GM19351 (cell line): Measurements from ENCODE around the gene KBTBD13.
"Not testable (repeated sequence)": the region's sequence is repeated elsewhere in the genome, so short reads cannot be mapped to it uniquely, and the experiment has no call there.

ENCODE experiments used
- ATAC-seq: cut with Tn5 transposase; IDR thresholded peaks from one replicate; pipeline ENCODE4 v1.9.1; 2021; ENCODE audit warnings: mild to moderate bottlenecking, moderate library complexity; ENCODE audit not compliant: unreplicated experiment

Gene KBTBD13

GRCh38 chr15:65069179-65069578 is 7.4 kb upstream of the KBTBD13 start:
- ATAC-seq: no peak

- no peak for ATAC-seq
Observed at GRCh38 chr15:65069779-65070546, 6.6 kb upstream of the KBTBD13 start.

- no peak for ATAC-seq
Observed at GRCh38 chr15:65071381-65071811, 5.2 kb upstream of the KBTBD13 start.

GRCh38 chr15:65072027-65072426 is 4.5 kb upstream of the KBTBD13 start:
- ATAC-seq: no peak

- ATAC-seq: no peak
Observed at GRCh38 chr15:65072617-65073016, 3.9 kb upstream of the KBTBD13 start.

GRCh38 chr15:65074946-65075345 is 1.6 kb upstream of the KBTBD13 start:
- ATAC-seq: not testable (repeated sequence)

GRCh38 chr15:65075607-65076395 is 745 bp upstream of the KBTBD13 start:
- not testable (repeated sequence) for ATAC-seq

GRCh38 chr15:65077291-65077980 is 890 bp downstream of the KBTBD13 start:
- ATAC-seq: no peak

GRCh38 chr15:65077981-65078352 is 1.4 kb downstream of the KBTBD13 start:
- ATAC-seq: no peak

- ATAC-seq: no peak
Observed at GRCh38 chr15:65079580-65079979, 3.0 kb downstream of the KBTBD13 start.

GRCh38 chr15:65081270-65081669 is 4.7 kb downstream of the KBTBD13 start:
- ATAC-seq: no peak

GRCh38 chr15:65081758-65082157 is 5.2 kb downstream of the KBTBD13 start:
- ATAC-seq: no peak

- ATAC-seq: no peak
Observed at GRCh38 chr15:65082303-65082953, 5.9 kb downstream of the KBTBD13 start.

- ATAC-seq: no peak
Observed at GRCh38 chr15:65083262-65083701, 6.7 kb downstream of the KBTBD13 start.

- no peak for ATAC-seq
Observed at GRCh38 chr15:65084500-65085206, 8.1 kb downstream of the KBTBD13 start.

- no peak for ATAC-seq
Observed at GRCh38 chr15:65085207-65085753, 8.7 kb downstream of the KBTBD13 start.

- no peak for ATAC-seq
Observed at GRCh38 chr15:65085990-65086679, 9.6 kb downstream of the KBTBD13 start.

- ATAC-seq: no peak
Observed at GRCh38 chr15:65086680-65087111, 10.2 kb downstream of the KBTBD13 start.

GRCh38 chr15:65087411-65087810 is 10.9 kb downstream of the KBTBD13 start:
- ATAC-seq: no peak
